ENCODE measurements around the gene SYNPO2.

- TF ChIP-seq EZH2 (IDR thresholded peaks at IDR 0.05; ENCODE audit: low read length, missing control alignments) (no peak), CTCF (conservative IDR thresholded peaks at IDR 0.05 in 1 of 2, IDR thresholded peaks at IDR 0.05 in 1 of 2; ENCODE audit: low read depth in 1 of 2, low read length in 2 of 2) (no peak)
Measured at GRCh38 chr4:118904418-118904817, 15.8 kb downstream of the SYNPO2 start.

Measured in fibroblast of lung (primary cell).